HepG2 (cell line): Measurements from ENCODE around the gene KRTDAP. TPM values are rescaled to one million over a fixed set of nuclear protein-coding genes. Genes with fewer than 3 reads are reported as not detected.

Experiments used
- ATAC-seq: fragments of 200-7000 bp; cut with Tn5 transposase; 3 replicates; pipeline ENCODE4 v1.9.1; 2020; ENCODE audit warnings: mild to moderate bottlenecking, moderate library complexity
- BruUV-seq: library from RNA; stranded (reverse); fragments of 400-500 nt; replicated peaks from 2 replicates; lab custom pipeline; 2021; lab: Mats Ljungman, UMichigan
- CTCF ChIA-PET: fragments of 300-600 bp; formaldehyde crosslinking; extraction: SDS; loops from one replicate; lab custom pipeline; 2021; ENCODE audit warnings: low total read pairs, inconsistent platforms, low intra/inter-chr PET ratio; lab: Yijun Ruan, JAX
- POLR2A ChIA-PET: fragments of 350-600 bp; sonication (Branson Sonifier 250); formaldehyde crosslinking; loops from one replicate; lab custom pipeline; 2020; ENCODE audit warnings: antibody characterized with exemption, inconsistent platforms; lab: Yijun Ruan, JAX
- DNase-seq: peaks from one replicate; pipeline ENCODE4 v3.0.0-alpha.2; 2015; ENCODE audit warnings: low spot score
- FAIRE-seq: peaks from 3 replicates; lab custom pipeline; 2011; peaks lifted over from hg19 to GRCh38; lab: Jason Lieb, UNC
- H2AFZ ChIP-seq: one replicate; pipeline ENCODE4 v1.6.1; 2011; ENCODE audit warnings: low read length, inconsistent platforms
- H3K27ac ChIP-seq: fragments of 300-600 bp; 3 replicates; pipeline ENCODE4 v1.8.0; 2011; ENCODE audit warnings: mixed run types, mild to moderate bottlenecking, mixed read lengths, low read length, inconsistent platforms; ENCODE audit not compliant: insufficient read depth; ENCODE audit errors: extremely low read length
- H3K27me3 ChIP-seq, 2 experiments: fragments of 200-600 bp in 1 of 2; 2 replicates in 1 of 2; 3 replicates in 1 of 2; pipeline versions ENCODE4 v1.6.0 to v1.8.0; 2011; ENCODE audit warnings: low read length in 2 of 2, mild to moderate bottlenecking in 2 of 2, moderate library complexity in 2 of 2, inconsistent platforms in 1 of 2; ENCODE audit not compliant: insufficient read depth in 2 of 2, control insufficient read depth in 1 of 2
- H3K36me3 ChIP-seq, 2 experiments: fragments of 200-600 bp in 1 of 2; replicated peaks in 1 of 2; 2 replicates in 1 of 2; 3 replicates in 1 of 2; pipeline versions ENCODE4 v1.5.1 to v1.8.0; 2011; ENCODE audit warnings: low read length in 2 of 2, inconsistent platforms in 1 of 2; ENCODE audit not compliant: insufficient read depth in 2 of 2, control insufficient read depth in 1 of 2
- H3K4me1 ChIP-seq: 2 replicates; pipeline ENCODE4 v1.5.1; 2012; ENCODE audit warnings: low read length, inconsistent platforms; ENCODE audit not compliant: insufficient read depth
- H3K4me2 ChIP-seq: 2 replicates; pipeline ENCODE4 v1.6.0; 2011; ENCODE audit warnings: low read depth, low read length, inconsistent platforms
- H3K4me3 ChIP-seq, 3 experiments: fragments of 200-600 bp in 1 of 3; sonication (generic), shearing (Covaris generic) in 1 of 3; replicated peaks in 1 of 3; 2 replicates each; pipeline ENCODE4 v1.5.1; 2011 to 2016; ENCODE audit warnings: low read length in 3 of 3, inconsistent platforms in 2 of 3, low read depth in 2 of 3, mild to moderate bottlenecking in 2 of 3, control low read depth in 1 of 3, mixed read lengths in 1 of 3; ENCODE audit not compliant: insufficient read depth in 1 of 3
- H3K79me2 ChIP-seq: one replicate; pipeline ENCODE4 v1.6.1; 2011; ENCODE audit warnings: low read length, inconsistent platforms; ENCODE audit not compliant: insufficient read depth
- H3K9ac ChIP-seq: 2 replicates; pipeline ENCODE4 v1.6.0; 2011; ENCODE audit warnings: mild to moderate bottlenecking, low read depth, low read length, inconsistent platforms; ENCODE audit not compliant: insufficient read depth
- H3K9me3 ChIP-seq: 2 replicates; pipeline ENCODE4 v1.5.1; 2012; ENCODE audit warnings: mild to moderate bottlenecking, low read length
- H4K20me1 ChIP-seq: 2 replicates; pipeline ENCODE4 v1.6.0; 2011; ENCODE audit warnings: inconsistent platforms, mild to moderate bottlenecking, low read length, moderate library complexity; ENCODE audit not compliant: insufficient read depth
- FOXP4 ChIP-seq: sonication (generic); formaldehyde crosslinking; IDR thresholded peaks from 2 replicates; pipeline ENCODE4 v1.4.0; 2020; ENCODE audit warnings: missing genetic modification reagents
- ZBTB40 ChIP-seq, 2 experiments: fragments of 450-650 bp in 1 of 2; sonication (generic) in 1 of 2; formaldehyde crosslinking in 1 of 2; IDR thresholded peaks; 2 replicates each; pipeline versions ENCODE4 v1.6.1 to v1.8.0; 2016 to 2022; ENCODE audit warnings: antibody characterized with exemption in 1 of 2, mild to moderate bottlenecking in 1 of 2, missing genetic modification reagents in 1 of 2
- ZNF546 ChIP-seq: sonication (generic); formaldehyde crosslinking; conservative IDR thresholded peaks from 2 replicates; pipeline ENCODE4 v1.8.1; 2023; ENCODE audit warnings: mild to moderate bottlenecking, missing genetic modification reagents
- ZNF646 ChIP-seq: sonication (generic); formaldehyde crosslinking; IDR thresholded peaks from 2 replicates; pipeline ENCODE4 v1.9.0; 2021; ENCODE audit warnings: mild to moderate bottlenecking, missing genetic modification reagents
- WGBS: methylation state at CpG from one replicate; pipeline ENCODE4 v1.1.6; 2017; ENCODE audit warnings: low lambda C conversion rate; 5-methylcytosine and 5-hydroxymethylcytosine counted together
- in situ Hi-C: cut with HindIII; loops from 2 replicates; pipeline ENCODE4 v1.10.0; 2017; ENCODE audit warnings: low pct_unique_long_range_greater_than_20kb; ENCODE audit not compliant: extremely low pct_ligation_motif_present
- intact Hi-C: fragments of 100-400 bp; cut with micrococcal nuclease; formaldehyde crosslinking; loops from one replicate; pipeline ENCODE4 v1.10.0; 2022; ENCODE audit not compliant: unreplicated experiment
- polyA plus RNA-seq, 8 experiments: library from polyadenylated mRNA; depleted of rRNA in 3 of 8; stranded (reverse) in 7 of 8; unstranded in 1 of 8; fragments of >200 nt; fragmentation: Illumina TruSeq in 4 of 8; extraction: Trizol in 4 of 8; gene quantifications; 2 replicates each; pipeline versions ENCODE4 v1.2.1 to v1.2.3, GENCODE V29; 2011 to 2016; ENCODE audit warnings: low read depth in 4 of 8, missing spikeins in 1 of 8, mixed read lengths in 1 of 8; ENCODE audit not compliant: insufficient read depth in 1 of 8
- total RNA-seq, 5 experiments: library from RNA; depleted of rRNA; stranded (reverse); fragments of >200 nt; fragmentation: Illumina TruSeq; extraction: Trizol; gene quantifications; 2 replicates each; pipeline ENCODE4 v1.2.3, GENCODE V29; 2016; ENCODE audit warnings: low read depth in 1 of 5

Gene KRTDAP
- total and polyA plus RNA-seq, 2 of the 13 experiments (the other 11 are each of a cell fraction or from before 2014, with no cell fraction given), result 0.86 to 1.5 TPM

GRCh38 chr19:35517342-35517741 lies 27.1 kb upstream of the KRTDAP start:
- H3K4me1 ChIP-seq, result peaks cover 18% of the 10 kb centered on the region
- intact Hi-C loops, result no loop called here
- FAIRE-seq (no peak), ATAC-seq (no peak), DNase-seq (no peak)
- peaks cover 0 to 32% of the 10 kb centered on the region in 2 experiments; a peak in 4 of 5 replicates for H3K27me3 ChIP-seq
- H4K20me1 ChIP-seq, result no peaks in the 10 kb centered on the region
- H3K9me3 ChIP-seq, result no peaks in the 10 kb centered on the region
- ChIA-PET CTCF (no interaction called here), POLR2A (no interaction called here)
- H3K27ac ChIP-seq, result no peak overlapping the region
- WGBS, result 45% methylated on average over 2 of the region's 2 CpGs
- H3K9ac ChIP-seq, result no peak overlapping the region
- H2AFZ ChIP-seq, result no peak overlapping the region
- no peak overlapping the region for H3K4me3 ChIP-seq
- no TSS peak for BruUV-seq
- no peaks in the 10 kb centered on the region for H3K36me3 ChIP-seq
- in situ Hi-C loops, result no loop called here
- no peak overlapping the region for H3K4me2 ChIP-seq
- H3K79me2 ChIP-seq, result no peaks in the 10 kb centered on the region
- TF ChIP-seq ZNF646 (CRISPR knock-in tag), result no peak
- no peak for TF ChIP-seq ZNF546 (CRISPR knock-in tag)
- TF ChIP-seq FOXP4, result no peak
- no peak for TF ChIP-seq ZBTB40 (IDR thresholded peaks at IDR 0.05)
- TF ChIP-seq ZBTB40 (CRISPR knock-in tag; IDR thresholded peaks at IDR 0.05), result no peak
